ENCODE data around the gene NT5M. TPM values are rescaled to one million over a fixed set of nuclear protein-coding genes. Genes with fewer than 3 reads are reported as not detected.
"Not testable (repeated sequence)": the region's sequence is repeated elsewhere in the genome, so short reads cannot be mapped to it uniquely, and the experiment has no call there.

The NT5M gene
- 2.7 TPM in 2 replicates for total RNA-seq

DNA sequence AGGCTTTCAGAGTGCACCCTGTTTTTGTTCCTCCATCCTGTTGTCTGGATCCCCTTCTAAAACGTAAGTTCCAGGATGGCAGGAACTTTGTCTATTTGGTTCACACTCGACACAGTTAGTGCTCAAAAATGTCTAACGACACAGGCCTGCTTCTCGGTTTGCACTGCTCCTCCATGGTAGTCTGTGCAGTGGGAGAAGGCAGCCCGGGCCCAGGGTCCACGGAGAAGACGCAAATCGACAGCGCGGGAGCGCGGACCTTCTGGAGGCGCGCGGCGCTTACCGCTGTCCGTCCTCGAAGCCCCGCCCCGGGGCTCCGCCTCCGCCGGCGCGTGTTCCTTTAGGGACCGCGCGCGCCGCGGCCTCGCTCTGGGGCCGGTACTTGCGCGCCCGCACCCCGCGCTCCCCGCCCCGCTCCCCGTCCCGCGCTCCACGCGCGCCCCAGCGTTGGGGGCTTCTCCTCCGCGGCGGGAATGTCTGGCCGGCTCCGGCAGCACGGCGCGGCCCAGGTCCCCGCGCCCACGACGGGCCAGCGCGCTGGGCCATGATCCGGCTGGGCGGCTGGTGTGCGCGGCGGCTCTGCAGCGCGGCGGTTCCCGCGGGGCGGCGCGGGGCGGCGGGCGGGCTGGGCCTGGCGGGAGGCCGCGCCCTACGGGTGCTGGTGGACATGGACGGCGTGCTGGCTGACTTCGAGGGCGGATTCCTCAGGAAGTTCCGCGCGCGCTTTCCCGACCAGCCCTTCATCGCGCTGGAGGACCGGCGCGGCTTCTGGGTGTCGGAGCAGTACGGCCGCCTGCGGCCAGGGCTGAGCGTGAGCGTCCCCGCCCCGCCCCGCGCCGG lies at the start of gene NT5M:
Gene NT5M (plus strand): TSS at position 364 of the 837 bp plus-strand sequence. CDS start 178 bp downstream, at position 542.
- DNase-seq (ENCODE audit: extremely low read depth, low read depth, low spot score), result no peak

DNA sequence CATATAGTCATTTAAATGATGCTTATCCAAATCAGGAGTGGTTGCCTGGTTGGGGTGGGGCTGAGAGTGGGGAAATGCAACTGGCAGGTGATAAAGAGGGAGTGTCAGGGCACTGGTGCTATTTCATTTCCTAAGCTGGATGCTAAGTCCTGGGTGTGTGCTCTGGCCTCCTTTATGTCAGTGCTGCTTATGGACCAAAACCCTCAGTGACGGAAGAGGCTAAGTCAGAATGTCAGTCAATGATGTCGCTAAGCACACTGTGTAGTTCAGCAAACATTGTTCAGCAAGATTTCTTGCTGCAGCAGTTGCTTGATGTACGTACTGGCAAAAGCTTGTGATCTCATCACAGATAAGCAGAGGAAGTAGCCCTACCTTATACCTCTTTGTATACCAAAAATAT lies 49.8 kb upstream of the NT5M start:
- no peak for DNase-seq (ENCODE audit: extremely low read depth, low read depth, low spot score)

DNA sequence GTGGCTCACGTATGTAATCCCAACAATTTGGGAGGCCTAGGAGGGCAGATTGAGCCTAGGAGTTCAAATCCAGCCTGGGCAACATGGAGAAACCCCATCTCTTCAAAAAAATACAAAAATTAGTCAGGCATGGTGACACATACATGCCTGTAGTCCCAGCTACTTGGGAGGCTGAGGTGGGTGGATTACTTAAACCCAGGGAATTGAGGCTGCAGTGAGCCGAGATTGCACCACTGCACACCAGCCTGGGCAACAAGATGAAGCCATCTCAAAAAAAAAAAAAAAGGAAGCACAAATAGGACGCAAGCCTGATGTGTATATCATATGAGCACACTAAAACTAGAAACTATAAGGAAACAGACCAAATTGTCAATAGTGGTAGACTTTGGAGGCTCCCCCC lies 49.1 kb upstream of the NT5M start:
- DNase-seq (ENCODE audit: extremely low read depth, low read depth, low spot score), result no peak

DNA sequence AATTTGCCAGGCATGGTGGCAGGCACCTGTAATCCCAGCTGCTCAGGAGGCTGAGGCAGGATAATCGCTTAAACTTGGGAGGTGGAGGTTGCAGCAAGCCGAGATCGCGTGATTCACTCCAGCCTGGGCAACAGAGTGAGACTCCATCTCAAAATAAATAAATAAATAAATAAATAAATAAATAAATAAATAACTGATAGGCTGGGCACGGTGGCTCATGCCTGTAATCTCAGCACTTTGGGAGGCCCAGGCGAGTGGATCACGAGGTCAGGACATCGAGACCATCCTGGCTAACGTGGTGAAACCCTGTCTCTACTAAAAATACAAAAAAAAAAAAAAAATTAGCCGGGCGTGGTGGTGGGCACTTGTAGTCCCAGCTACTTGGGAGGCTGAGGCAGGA lies 47.5 kb upstream of the NT5M start:
- not testable (repeated sequence) for DNase-seq (ENCODE audit: extremely low read depth, low read depth, low spot score)

GRCh38 chr17:17256316-17256715 lies 46.9 kb upstream of the NT5M start:
- no peak for DNase-seq (ENCODE audit: extremely low read depth, low read depth, low spot score)

- DNase-seq (ENCODE audit: extremely low read depth, low read depth, low spot score), result no peak
Measured at GRCh38 chr17:17258011-17258410, 45.2 kb upstream of the NT5M start.

- no peak for DNase-seq (ENCODE audit: extremely low read depth, low read depth, low spot score)
Measured at GRCh38 chr17:17258998-17259397, 44.2 kb upstream of the NT5M start.

GRCh38 chr17:17264430-17264829 lies 38.7 kb upstream of the NT5M start:
- no peak for DNase-seq (ENCODE audit: extremely low read depth, low read depth, low spot score)

DNA sequence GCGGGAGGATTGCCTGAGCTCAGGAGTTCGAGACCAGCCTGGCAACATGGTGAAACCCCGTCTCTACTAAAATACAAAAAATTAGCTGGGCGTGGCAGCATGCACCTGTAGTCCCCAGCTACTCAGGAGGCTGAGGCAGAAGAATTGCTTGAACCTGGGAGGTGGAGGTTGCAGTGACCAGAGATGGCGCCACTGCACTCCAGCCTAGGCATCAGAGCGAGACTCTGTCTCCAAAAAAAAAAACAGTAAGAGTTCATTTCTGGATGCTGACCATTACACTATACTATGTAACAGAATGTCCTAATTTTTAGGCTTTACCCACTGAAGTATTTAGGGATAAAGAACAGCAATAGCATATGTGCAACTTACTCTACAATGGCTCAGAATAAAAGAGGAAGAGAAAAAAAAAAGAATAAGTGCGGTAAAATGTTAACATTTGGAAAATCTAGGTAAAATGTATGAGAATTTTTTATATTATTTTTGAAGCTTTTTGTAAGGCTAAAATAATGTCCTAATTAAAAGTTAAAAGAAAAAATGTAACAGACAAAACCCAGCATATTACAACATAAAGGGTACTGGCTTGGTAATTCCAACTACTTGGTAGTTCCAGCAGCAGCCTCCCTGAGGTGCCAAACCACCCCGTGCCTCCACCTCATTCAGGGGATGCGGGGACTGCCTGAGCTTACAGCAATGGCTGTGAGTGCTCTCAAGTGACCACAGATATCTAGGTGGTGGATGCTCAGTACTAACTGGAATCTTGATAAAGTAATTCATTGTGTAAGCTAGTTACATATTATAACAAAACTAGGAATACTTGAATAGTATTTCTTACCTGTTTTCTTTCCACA lies 33.0 kb upstream of the NT5M start:
- no peak for DNase-seq (ENCODE audit: extremely low read depth, low read depth, low spot score)

DNA sequence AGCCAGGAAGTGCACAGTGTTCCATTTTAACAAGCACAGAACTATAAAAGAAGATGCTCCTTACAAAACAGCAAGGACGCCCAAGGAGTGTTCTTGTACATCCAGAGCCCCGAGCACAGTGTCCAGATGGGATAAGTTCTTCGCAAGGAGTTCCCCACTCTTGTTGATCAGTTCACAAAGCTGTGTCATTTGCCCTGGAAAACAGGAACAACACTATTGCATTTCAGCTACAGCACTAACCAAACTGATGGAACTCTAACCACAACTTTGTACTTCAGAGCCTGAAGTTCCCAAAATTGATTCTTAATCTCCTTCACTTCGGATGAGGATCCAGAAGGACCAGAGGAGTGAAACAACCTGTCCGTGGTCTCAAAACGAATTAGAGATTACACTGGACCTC lies 27.2 kb upstream of the NT5M start:
- no peak for DNase-seq (ENCODE audit: extremely low read depth, low read depth, low spot score)

DNA sequence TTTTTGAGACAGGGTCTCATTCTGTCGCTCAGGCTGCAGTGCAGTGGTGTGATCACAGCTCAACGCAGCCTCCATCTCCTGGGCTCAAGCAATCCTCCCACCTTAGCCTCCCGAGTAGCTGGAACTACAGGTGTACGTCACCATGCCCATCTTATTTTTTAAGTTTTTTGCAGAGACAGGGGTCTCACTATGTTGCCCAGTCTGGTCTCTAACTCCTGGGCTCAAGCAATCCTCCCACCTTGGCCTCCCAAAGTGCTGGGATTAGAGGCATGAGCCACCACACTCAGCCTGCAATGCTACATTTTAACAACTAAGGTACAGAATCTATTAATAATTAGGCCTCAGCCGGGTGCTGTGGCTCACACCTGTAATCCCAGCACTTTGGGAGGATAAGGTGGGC lies 25.7 kb upstream of the NT5M start:
- DNase-seq (ENCODE audit: extremely low read depth, low read depth, low spot score), result not testable (repeated sequence)

DNA sequence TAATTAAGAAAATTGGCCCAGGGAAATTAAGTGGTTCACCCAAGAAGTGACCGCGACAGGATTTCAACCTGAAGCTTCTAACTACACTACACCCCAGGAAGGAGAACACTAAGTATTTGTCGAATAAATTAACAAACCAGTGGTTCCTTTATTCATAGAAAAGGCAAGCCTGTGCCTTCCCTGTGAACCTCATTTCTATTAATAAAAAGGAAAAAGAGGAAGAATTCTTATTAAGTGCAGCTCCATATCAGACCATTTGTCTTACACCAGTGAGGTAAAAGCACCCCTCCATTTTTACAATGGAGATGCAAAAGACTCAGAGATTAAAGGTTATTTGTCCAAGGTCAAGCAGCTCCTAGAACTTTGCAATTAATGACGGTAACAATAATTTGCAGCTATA lies 23.9 kb upstream of the NT5M start:
- DNase-seq (ENCODE audit: extremely low read depth, low read depth, low spot score), result no peak

DNA sequence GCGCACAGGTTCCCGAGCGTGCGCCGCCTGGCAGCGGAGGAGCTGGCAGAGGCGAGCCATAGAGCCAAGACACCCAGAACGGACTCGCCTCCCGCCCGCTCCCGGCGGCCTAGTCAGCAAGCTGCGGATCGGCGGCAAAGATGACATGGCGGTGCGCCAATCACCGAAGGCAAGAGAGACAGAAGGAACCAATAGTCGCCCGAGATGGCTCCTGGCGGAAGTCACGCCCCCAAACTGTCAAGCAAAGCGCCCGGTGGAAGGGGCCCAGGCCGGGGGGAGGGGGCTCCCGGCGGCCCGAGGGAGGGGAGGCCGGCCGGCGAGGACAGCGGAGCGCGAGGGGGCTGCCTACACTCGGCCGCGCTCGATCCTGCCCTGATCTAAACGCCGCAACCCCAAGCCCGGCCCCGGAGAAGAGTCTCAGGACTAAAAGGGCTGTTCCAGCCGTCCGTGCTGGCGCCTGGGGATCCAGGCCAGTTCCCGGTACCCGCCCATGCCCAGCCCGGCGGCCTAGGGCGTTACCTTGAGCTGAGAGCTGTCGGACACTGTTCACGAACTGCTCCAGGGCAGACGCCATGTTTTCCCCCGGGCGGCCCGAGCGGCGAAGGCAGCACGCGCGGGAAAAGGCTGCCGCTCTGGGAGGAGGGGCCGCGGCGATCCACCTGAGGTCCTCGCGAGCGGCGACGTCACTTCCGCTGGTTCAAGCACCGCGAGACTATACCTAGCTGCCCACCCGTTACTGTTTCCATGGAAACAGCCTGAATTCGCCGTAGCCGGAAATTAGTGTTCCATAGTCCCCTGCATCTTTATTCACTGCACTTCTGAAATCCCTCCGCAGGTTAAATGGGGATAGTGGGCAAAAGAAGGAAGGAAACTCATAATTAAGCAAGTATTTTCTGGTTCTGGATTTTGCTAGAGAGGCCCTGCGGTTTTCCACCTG lies 22.3 kb upstream of the NT5M start, which contains the start of gene COPS3:
Gene COPS3 (minus strand): TSS at position 634 of the 937 bp plus-strand sequence. CDS start 60 bp downstream, at position 574.
- peak; percentile 89 for DNase-seq (ENCODE audit: extremely low read depth, low read depth, low spot score)

- DNase-seq (ENCODE audit: extremely low read depth, low read depth, low spot score), result no peak
Measured at GRCh38 chr17:17285951-17286350, 17.2 kb upstream of the NT5M start.

GRCh38 chr17:17289086-17289485 lies 14.1 kb upstream of the NT5M start:
- no peak for DNase-seq (ENCODE audit: extremely low read depth, low read depth, low spot score)

DNA sequence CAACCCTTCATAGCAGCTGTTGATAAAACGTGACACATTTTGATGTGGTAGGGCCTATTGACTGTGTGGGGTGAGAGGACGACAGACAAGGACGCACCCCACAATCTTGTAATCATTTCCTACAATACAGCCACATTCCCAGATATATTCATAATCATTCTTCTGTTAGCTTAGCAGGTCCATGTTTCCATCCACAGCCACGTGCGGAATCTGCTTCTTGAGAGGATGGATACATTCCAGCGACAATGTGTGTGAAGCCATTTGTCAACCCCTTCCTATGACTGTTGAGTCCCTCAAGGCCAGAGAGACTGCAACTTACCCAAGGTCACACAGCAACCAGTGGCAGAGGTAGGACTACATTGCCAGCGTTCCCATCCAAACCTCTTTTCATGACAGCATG lies 13.5 kb upstream of the NT5M start:
- DNase-seq (ENCODE audit: extremely low read depth, low read depth, low spot score), result no peak

DNA sequence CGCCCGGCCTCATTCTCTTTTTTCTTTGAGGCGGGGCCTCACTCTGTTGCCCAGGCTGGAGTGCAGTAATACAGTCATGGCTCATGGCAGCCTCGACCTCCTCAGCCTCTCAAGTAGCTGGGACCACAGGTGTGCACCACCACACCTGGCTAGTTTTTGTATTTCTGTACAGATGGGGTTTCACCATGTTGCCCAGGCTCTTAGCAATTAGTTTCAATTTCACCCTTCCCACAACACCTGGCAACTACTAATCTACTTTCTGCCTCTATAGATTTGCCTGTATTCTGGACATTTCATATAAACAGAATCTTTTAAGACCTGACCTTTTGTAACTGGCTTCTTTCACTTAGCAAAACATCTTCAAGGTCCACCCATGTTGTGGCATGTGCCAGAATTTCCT lies 8.0 kb upstream of the NT5M start:
- DNase-seq (ENCODE audit: extremely low read depth, low read depth, low spot score), result no peak

DNA sequence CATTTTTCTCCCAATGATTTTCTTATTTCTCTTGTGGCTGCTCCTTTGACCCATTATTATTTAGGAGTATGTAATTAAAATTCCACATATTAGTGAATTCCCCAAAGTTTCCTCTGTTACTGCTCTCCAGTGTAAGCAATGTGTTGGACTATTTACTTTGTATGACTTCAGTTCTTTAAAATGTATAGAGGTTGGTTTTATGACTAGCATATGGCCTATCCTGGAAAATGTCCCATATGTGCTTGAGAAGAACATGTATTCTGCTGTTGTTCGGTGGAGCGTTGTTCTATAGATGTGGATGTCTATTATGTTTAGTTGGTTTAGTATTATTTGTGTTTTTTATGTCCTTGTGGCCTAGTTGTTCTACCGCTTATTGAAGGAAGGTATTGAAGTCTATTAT lies 6.0 kb upstream of the NT5M start:
- DNase-seq (ENCODE audit: extremely low read depth, low read depth, low spot score), result no peak

GRCh38 chr17:17298108-17298507 lies 5.1 kb upstream of the NT5M start:
- DNase-seq (ENCODE audit: extremely low read depth, low read depth, low spot score), result no peak
